Fibroblast of upper back skin (primary cell): ENCODE measurements around the gene CAMK2N1.

ENCODE experiments used
- DNase-seq: peaks from one replicate; pipeline ENCODE4 v3.0.0-alpha.2; 2013

Gene CAMK2N1

DNA sequence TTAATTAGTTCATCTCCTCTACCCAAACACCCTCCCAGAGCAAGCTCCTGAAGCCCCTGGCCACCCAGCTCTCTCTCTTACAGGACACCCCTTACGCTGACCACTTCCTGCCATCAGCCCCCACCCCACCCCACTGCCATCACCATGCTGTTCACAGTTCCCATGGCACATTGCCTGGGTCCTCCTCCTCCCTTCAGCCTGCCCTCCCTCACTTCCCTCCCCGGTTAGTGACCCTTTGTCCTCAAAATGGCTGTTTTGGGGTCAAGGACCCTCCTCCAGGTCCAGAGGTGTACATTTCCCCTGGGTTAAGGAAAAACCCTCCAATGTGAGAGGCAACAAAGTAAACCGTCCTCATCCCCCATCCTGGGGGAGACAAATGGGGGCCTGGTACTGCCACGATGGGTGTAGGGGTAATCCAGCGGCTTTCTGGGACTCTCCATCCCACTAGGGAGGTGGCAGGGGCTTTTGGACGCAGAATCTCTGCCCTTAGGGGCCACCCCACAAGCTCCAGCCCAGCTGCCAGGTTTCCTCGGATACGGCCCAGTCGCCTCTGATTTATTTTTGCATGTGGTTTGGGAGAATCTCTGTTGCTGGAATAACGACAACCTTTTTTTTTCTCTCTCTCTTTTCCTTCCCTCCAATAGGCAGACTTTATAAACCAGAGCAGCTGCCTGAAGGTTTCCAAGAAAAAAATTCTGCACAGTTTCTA is 8.5 kb downstream of the CAMK2N1 start:
- peak; percentile 56 for DNase-seq

GRCh38 chr1:20476265-20477038 is 9.6 kb downstream of the CAMK2N1 start:
- no peak for DNase-seq

GRCh38 chr1:20474996-20475395 is 11.0 kb downstream of the CAMK2N1 start:
- no peak for DNase-seq

- DNase-seq, result no peak
Measured at GRCh38 chr1:20474333-20474975, 11.6 kb downstream of the CAMK2N1 start.

GRCh38 chr1:20473894-20474293 is 12.1 kb downstream of the CAMK2N1 start:
- DNase-seq, result no peak

DNA sequence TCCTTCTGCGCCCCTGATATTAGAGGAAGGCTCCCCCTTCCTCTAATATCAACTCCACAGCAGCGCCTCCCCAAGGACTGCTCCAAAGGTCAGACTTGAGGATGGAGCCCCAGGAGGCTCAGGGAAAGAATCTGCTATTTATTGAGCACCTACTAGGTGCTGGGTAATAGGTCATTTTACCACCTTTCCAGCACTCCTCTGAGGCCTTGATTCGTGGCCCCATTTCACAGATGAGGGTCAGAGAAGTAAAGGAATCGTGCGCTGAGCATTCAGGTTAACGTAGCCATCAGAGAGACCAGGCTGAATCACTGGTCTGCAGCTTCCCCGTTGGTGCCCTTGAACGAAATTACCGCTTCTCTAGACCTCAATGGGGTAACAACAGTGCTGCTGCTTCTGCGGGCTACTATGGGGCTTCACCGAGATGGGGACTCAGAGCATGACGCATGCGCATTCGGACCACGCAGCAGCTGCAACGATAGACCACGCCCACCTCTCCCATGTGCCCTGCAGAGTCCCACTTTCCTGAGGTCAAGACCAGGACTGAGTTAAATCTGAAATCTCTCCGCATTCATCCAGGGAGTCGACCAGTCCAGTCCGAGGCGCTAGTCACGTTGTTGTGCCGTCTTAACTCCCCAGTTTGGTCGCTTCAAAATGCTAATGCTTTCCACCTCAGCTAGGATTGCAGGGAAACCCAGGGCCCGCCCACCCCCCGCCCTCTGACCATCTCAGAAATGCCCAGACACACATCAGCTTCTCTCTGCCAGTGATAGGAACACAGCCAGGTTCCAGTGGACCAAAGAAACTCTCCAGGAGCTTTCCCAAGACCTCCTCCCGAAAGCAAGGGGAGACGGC is 12.9 kb downstream of the CAMK2N1 start:
- DNase-seq, result peak; percentile 46

DNA sequence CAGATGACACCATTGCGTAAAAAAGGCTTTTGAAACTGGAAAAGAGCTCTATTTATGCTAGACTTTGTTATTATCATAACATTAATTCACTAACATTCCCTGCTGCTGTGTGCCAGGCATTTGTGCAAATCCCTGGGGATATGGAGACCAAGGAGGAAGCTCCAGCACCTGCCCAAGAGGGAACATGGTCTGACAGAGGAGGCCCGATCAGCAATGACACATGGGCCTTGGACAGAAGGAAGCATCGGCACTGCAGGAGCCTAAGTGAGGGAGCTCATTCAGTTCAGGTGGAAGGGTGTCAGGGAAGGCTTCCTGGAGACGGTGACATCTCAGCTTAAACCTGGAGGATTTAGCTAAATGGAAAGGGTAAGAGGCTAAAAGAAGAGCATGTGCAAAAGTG is 13.9 kb downstream of the CAMK2N1 start:
- no peak for DNase-seq

DNA sequence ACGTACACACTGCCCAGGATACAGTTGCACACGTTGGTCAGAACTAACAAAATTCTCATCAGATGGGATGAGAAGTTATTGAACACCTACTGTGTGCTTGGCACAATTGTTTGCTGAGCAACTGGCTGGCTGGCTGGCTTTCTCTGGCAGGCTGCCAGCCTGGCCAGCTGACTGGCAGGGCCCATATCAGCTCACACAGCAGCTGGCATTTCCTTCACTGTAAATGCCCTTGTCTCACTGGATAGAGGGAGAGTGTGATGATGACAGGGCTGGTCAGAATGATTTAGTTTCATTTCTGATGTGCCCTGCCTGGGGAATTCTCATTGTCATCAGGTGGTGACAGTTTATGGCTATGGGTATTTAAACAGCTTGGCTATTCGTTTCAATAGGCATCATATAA is 15.8 kb downstream of the CAMK2N1 start:
- DNase-seq, result no peak

DNA sequence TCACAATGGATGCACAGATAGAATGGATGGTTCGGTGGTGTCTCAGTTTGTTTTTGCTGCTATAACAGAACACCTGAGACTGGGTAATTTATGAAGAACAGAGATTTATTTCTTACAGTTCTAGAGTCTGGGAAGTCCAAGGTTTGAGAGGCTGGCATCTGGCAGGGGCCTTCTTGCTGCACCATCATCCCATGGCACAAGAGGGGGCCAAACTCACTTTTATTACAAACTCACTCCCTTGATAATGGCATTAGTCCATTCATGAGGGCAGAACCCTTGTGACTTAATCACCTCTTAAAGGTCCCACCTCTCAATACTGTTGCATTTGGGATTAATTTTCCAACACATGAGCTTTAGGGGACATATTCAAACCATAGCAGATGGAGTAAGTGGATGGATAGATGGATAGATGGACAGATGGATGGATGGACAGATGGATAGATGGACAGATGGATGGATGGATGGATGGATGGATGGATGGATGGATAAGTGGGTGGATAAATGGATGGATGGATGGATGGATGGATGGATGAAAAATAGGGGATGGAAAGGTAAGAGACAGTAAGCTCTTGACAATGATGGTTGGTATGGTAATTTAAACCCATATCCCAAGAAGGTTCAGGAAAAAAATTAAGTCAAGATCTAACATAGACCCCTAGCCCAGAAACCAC is 16.5 kb downstream of the CAMK2N1 start:
- DNase-seq, result no peak

DNA sequence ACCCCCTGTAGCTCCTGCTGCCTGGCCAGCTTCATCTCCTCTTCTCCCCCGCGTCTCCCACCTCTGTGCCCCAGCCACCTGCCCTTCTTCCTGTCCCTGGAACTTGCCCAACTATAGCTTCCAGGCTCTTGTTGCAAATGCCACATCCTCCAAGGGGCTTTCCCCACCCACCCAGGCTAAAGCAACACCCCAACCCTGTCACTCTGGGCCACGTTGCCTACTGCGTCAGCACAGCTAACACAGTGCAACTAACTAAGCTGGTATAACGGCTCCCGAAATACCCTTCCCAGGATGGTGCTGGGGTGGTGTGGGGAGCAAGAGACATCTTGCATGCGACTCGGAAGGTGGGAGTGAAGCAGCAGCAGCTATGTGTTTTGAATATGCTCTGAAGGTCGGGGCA is 19.7 kb downstream of the CAMK2N1 start:
- DNase-seq, result no peak

DNA sequence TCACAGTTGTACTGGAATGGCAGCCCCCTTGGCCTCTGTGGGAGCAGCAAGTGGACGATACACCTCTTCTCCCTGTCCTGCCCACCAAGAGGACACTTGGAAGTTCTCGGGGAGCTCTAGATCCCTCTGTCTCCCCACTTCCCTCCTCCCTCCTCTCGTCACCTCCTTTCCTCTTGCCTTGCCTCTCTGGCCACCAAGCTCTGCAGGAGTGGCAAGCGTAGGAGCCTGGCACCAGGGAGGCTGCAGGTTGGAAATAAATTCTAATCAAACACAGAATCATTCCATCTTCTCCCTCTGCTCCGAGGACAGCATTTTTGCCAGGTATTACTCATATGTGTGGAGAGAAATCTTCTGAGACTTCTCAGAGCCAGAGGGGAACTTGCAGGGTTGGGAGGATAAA is 20.8 kb downstream of the CAMK2N1 start:
- no peak for DNase-seq

- no peak for DNase-seq
Measured at GRCh38 chr1:20463502-20463901, 22.5 kb downstream of the CAMK2N1 start.

DNA sequence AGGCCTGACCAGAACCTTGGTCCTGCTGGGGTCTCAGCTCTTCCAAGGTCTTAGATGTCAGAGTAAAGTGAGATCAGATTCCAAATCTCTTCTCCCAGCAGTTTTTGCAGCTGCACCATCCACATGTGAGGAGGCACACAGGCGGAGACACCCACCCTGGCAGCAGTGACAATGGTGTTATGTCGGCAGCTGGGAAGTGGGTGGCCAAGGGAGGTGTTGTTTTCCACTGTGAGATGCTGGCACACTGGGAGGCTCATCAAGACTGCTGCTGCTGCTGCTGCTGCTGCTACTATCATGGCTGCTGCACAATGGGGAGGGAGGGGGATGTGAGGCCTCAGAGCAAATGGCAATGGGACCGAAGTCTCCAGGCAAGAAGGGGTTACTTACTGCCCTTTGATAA is 23.6 kb downstream of the CAMK2N1 start:
- DNase-seq, result no peak

GRCh38 chr1:20458717-20459116 is 27.3 kb downstream of the CAMK2N1 start:
- DNase-seq, result no peak

DNA sequence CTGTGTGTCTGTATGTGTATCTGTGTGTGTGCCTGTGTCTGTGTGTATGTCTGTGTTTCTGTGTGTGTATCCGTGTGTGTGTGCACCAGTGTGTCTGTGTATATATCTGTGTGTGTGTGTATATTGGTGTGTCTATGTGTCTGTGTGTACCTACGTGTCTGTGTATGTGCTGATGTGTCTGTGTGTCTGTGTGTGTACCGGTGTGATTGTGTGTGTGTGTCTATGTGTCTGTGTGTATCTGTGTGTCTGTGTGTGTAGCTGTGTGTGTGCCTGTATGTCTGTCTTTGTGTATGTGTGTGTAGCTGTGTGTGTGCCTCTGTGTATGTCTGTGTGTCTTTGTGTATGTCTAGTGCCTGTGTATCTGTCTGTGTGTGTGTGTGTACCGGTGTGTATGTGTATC is 32.0 kb downstream of the CAMK2N1 start:
- no peak for DNase-seq

DNA sequence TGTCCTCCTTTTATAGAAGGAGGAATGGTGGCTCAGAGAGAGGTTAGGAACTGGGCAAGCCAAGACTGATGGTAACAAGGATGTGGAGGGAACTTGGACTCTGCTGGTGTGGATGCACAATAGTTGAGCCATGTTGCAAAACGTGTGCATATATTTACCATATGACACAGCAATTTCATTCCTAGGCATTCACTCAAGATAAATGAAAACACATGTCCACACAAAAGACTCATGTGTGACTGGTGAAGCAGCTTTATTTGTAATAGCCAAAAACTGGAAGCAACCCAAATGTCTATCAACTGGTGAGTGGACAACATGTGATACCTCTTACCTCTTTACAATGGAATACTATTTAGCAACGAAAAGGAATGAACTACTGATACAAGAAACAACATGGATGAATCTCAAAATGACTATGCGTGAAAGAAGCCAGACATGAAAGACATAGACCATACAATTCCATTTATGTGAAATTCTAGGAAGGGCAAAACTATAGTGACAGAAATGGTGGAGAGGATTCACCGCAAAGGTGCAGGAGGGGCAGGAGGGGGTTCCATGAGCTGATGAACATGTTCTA is 36.2 kb downstream of the CAMK2N1 start:
- DNase-seq, result peak; percentile 83

DNA sequence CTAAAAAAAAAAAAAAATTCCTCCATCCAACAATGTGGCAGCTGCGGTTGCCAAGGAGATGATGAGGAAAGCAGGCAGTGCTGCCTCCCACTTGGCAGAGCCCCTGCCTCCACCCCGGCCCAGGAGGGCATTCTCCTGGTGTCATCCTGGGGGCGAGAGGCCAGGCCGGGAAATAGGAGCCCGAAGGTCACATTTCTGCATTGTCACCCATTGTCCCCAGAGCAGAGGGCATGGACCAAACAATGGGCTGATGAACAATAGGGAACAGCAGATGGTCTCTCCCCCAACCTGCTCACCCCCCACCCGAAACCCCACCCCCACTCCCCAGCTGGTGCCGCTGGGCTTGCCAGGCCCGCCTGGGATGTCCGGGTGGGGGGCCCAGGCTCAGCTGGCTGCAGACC is 37.3 kb downstream of the CAMK2N1 start:
- DNase-seq, result no peak

DNA sequence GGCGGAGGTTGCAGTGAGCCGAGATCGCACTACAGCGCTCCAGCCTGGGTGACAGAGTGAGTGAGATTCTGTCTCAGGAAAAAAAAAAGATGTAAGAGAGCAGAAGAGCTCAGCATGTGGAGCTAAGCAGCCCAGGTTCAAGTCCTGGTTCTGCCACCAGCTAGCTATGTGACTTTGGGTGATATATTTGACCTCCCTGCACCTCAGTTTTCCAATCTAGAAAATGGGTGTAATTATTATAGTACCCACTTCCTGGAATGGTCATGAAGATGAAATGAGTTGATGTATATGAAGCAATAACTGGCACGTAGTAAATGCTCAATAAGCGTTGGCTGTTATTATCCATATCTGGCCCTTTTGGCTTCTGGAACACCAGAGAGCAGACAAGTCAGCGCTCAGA is 38.2 kb downstream of the CAMK2N1 start:
- no peak for DNase-seq

- no peak for DNase-seq
Measured at GRCh38 chr1:20446796-20447195, 39.2 kb downstream of the CAMK2N1 start.

- DNase-seq, result no peak
Measured at GRCh38 chr1:20445956-20446355, 40.1 kb downstream of the CAMK2N1 start.

- DNase-seq, result no peak
Measured at GRCh38 chr1:20443703-20444586, 42.1 kb downstream of the CAMK2N1 start.
